Measurements from ENCODE around the gene IL24.
A peak's percentile ranks its signal among the peaks of the same experiment; 100 is the strongest.
"Not testable (repeated sequence)": the region's sequence is repeated elsewhere in the genome, so short reads cannot be mapped to it uniquely, and the experiment has no call there.

The IL24 gene

GRCh38 chr1:206904423-206905142 lies 7.3 kb downstream of the IL24 start:
- DNase-seq (ENCODE audit: low read depth), result no peak

GRCh38 chr1:206905295-206906164 lies 8.3 kb downstream of the IL24 start:
- no peak for DNase-seq (ENCODE audit: low read depth)

- DNase-seq (ENCODE audit: low read depth), result no peak
These were observed 10.2 kb downstream of the IL24 start for GRCh38 chr1:206907304-206907991.

- DNase-seq (ENCODE audit: low read depth), result no peak
These were observed 10.8 kb downstream of the IL24 start for GRCh38 chr1:206908038-206908437.

- DNase-seq (ENCODE audit: low read depth), result no peak
These were observed 12.1 kb downstream of the IL24 start for GRCh38 chr1:206909161-206909882.

- no peak for DNase-seq (ENCODE audit: low read depth)
These were observed 12.7 kb downstream of the IL24 start for GRCh38 chr1:206909883-206910318.

GRCh38 chr1:206911064-206911663 lies 13.9 kb downstream of the IL24 start:
- DNase-seq (ENCODE audit: low read depth), result no peak

- no peak for DNase-seq (ENCODE audit: low read depth)
These were observed 15.3 kb downstream of the IL24 start for GRCh38 chr1:206912445-206913095.

GRCh38 chr1:206913766-206914537 lies 16.7 kb downstream of the IL24 start:
- DNase-seq (ENCODE audit: low read depth), result no peak

GRCh38 chr1:206915030-206915735 lies 17.9 kb downstream of the IL24 start:
- no peak for DNase-seq (ENCODE audit: low read depth)

- DNase-seq (ENCODE audit: low read depth), result no peak
These were observed 18.9 kb downstream of the IL24 start for GRCh38 chr1:206916000-206916709.

GRCh38 chr1:206918076-206918475 lies 20.8 kb downstream of the IL24 start:
- no peak for DNase-seq (ENCODE audit: low read depth)

GRCh38 chr1:206921772-206922265 lies 24.6 kb downstream of the IL24 start, which contains the start of gene FCMR:
FCMR (minus strand) TSS chr1:206921941; CDS start chr1:206921854, 87 bp downstream.
- no peak for DNase-seq (ENCODE audit: low read depth)

GRCh38 chr1:206922524-206922923 lies 25.3 kb downstream of the IL24 start:
- no peak for DNase-seq (ENCODE audit: low read depth)

- DNase-seq (ENCODE audit: low read depth), result peak; percentile 51
These were observed 26.0 kb downstream of the IL24 start for GRCh38 chr1:206923009-206923960.

- not testable (repeated sequence) for DNase-seq (ENCODE audit: low read depth)
These were observed 26.8 kb downstream of the IL24 start for GRCh38 chr1:206923961-206924557.

- no peak for DNase-seq (ENCODE audit: low read depth)
These were observed 27.4 kb downstream of the IL24 start for GRCh38 chr1:206924592-206925105.

Measured in stimulated activated CD8-positive, alpha-beta memory T cell treated with anti-CD3 and anti-CD28 coated beads, Interleukin-12 subunit alpha, Interleukin-12 subunit beta, amount 100 ng/mL, for 4 hours (primary cell).